Neural cell (in vitro differentiated cells): ENCODE results near the gene HCAR1. TPM values are rescaled to one million over a fixed set of nuclear protein-coding genes. Genes with fewer than 3 reads are reported as not detected.
"Not testable (repeated sequence)": the region's sequence is repeated elsewhere in the genome, so short reads cannot be mapped to it uniquely, and the experiment has no call there.

Experiments
- H2AFZ ChIP-seq: fragments of 200-600, 300-800 bp; sonication (generic), shearing (Covaris generic); 2 replicates; pipeline ENCODE4 v1.6.0; 2014; ENCODE audit warnings: low read depth, mild to moderate bottlenecking, antibody characterized with exemption, low read length, moderate library complexity
- H3F3A ChIP-seq: fragments of 200-600 bp; shearing (Covaris generic); 2 replicates; pipeline ENCODE4 v1.6.1; 2016; ENCODE audit warnings: mild to moderate bottlenecking, moderate library complexity, mixed read lengths, antibody characterized with exemption, low read length; ENCODE audit not compliant: insufficient read depth, poor library complexity, severe bottlenecking
- H3K27ac ChIP-seq: fragments of 200-600, 300-800 bp; sonication (generic), shearing (Covaris generic); 2 replicates; pipeline ENCODE4 v1.5.1; 2014; ENCODE audit warnings: mild to moderate bottlenecking, low read length, moderate library complexity
- H3K27me3 ChIP-seq: fragments of 300-800, 200-600 bp; sonication (generic), shearing (Covaris generic); 2 replicates; pipeline ENCODE4 v1.6.0; 2014; ENCODE audit warnings: mild to moderate bottlenecking, low read depth, low read length, moderate library complexity; ENCODE audit not compliant: insufficient read depth
- H3K36me3 ChIP-seq: fragments of 300-800, 200-600 bp; sonication (generic), shearing (Covaris generic); 2 replicates; pipeline ENCODE4 v1.5.1; 2014; ENCODE audit warnings: mild to moderate bottlenecking, antibody characterized with exemption, low read length, moderate library complexity; ENCODE audit not compliant: insufficient read depth
- H3K4me2 ChIP-seq: fragments of 300-800, 200-600 bp; sonication (generic), shearing (Covaris generic); 2 replicates; pipeline ENCODE4 v1.6.0; 2014; ENCODE audit warnings: mild to moderate bottlenecking, low read length
- H3K4me3 ChIP-seq: fragments of 300-800, 200-600 bp; sonication (generic), shearing (Covaris generic); 2 replicates; pipeline ENCODE4 v1.5.1; 2014; ENCODE audit warnings: mild to moderate bottlenecking, low read length, moderate library complexity
- H3K79me2 ChIP-seq: fragments of 200-600 bp; shearing (Covaris generic); replicated peaks from 2 replicates; pipeline ENCODE4 v1.6.0; 2014; ENCODE audit warnings: mild to moderate bottlenecking, low read length, moderate library complexity; ENCODE audit not compliant: insufficient read depth
- H3K9ac ChIP-seq: fragments of 300-800, 200-600 bp; sonication (generic), shearing (Covaris generic); 2 replicates; pipeline ENCODE4 v1.6.1; 2016; ENCODE audit warnings: mild to moderate bottlenecking, low read length, mixed read lengths
- H3K9me2 ChIP-seq: fragments of 200-600 bp; shearing (Covaris generic); 2 replicates; pipeline ENCODE4 v1.6.1; 2016; ENCODE audit warnings: mild to moderate bottlenecking, low read length, mixed read lengths; ENCODE audit not compliant: insufficient read depth
- H3K9me3 ChIP-seq: fragments of 200-600, 300-800 bp; sonication (generic), shearing (Covaris generic); 2 replicates; pipeline ENCODE4 v1.6.1; 2016; ENCODE audit warnings: mild to moderate bottlenecking, mixed run types, low read length, moderate library complexity, mixed read lengths
- H4K20me1 ChIP-seq: fragments of 200-600 bp; shearing (Covaris generic); 2 replicates; pipeline ENCODE4 v1.6.1; 2016; ENCODE audit warnings: mild to moderate bottlenecking, mixed run types; ENCODE audit not compliant: insufficient read depth
- EP300 ChIP-seq: fragments of 450-650 bp; conservative IDR thresholded peaks from 2 replicates; pipeline ENCODE4 v1.6.1; 2014; ENCODE audit warnings: antibody characterized with exemption, mild to moderate bottlenecking, moderate library complexity; ENCODE audit not compliant: poor library complexity, severe bottlenecking
- RAD21 ChIP-seq: fragments of 450-650 bp; conservative IDR thresholded peaks from 2 replicates; pipeline ENCODE4 v1.6.1; 2014; ENCODE audit warnings: antibody characterized with exemption, mild to moderate bottlenecking, moderate library complexity
- REST ChIP-seq: IDR thresholded peaks from 2 replicates; pipeline ENCODE4 v1.6.1; 2012; ENCODE audit warnings: borderline replicate concordance
- SMC3 ChIP-seq: fragments of 450-650 bp; conservative IDR thresholded peaks from 2 replicates; pipeline ENCODE4 v1.6.1; 2014; ENCODE audit warnings: antibody characterized with exemption, mild to moderate bottlenecking, moderate library complexity; ENCODE audit not compliant: poor library complexity
- TAF1 ChIP-seq: IDR thresholded peaks from 2 replicates; pipeline ENCODE4 v1.6.1; 2012; ENCODE audit warnings: low read depth
- polyA plus RNA-seq: library from polyadenylated mRNA; depleted of rRNA; stranded (reverse); fragments of >200 nt; gene quantifications from 2 replicates; pipeline ENCODE4 v1.2.3, GENCODE V29; 2014

The HCAR1 gene
- polyA plus RNA-seq, 1 donor from 2014 or later = not detected

GRCh38 chr12:122700038-122700710 is 30.5 kb downstream of the HCAR1 start:
- not testable (repeated sequence) for H3K36me3 ChIP-seq, H3K79me2 ChIP-seq, H3K27me3 ChIP-seq, H3K9me2 ChIP-seq, H3K9me3 ChIP-seq, H3K4me2 ChIP-seq, H3K27ac ChIP-seq, H3K9ac ChIP-seq, H3K4me3 ChIP-seq, H4K20me1 ChIP-seq, H2AFZ ChIP-seq, H3F3A ChIP-seq

GRCh38 chr12:122696922-122697321 is 33.7 kb downstream of the HCAR1 start:
- not testable (repeated sequence) for H2AFZ ChIP-seq, H3K4me3 ChIP-seq, H3K27me3 ChIP-seq, H4K20me1 ChIP-seq, H3K27ac ChIP-seq, H3F3A ChIP-seq, H3K9me2 ChIP-seq, H3K36me3 ChIP-seq, H3K79me2 ChIP-seq, H3K9ac ChIP-seq, H3K4me2 ChIP-seq, H3K9me3 ChIP-seq

- no peaks in the 10 kb centered on the region for H3K9me2 ChIP-seq
- no peaks in the 10 kb centered on the region for H3K79me2 ChIP-seq
Measured at GRCh38 chr12:122691566-122691965, 39.1 kb downstream of the HCAR1 start.

GRCh38 chr12:122688291-122688690 is 42.4 kb downstream of the HCAR1 start:
- H3K9ac ChIP-seq = no peak overlapping the region
- H4K20me1 ChIP-seq = no peaks in the 10 kb centered on the region
- no peaks in the 10 kb centered on the region for H3F3A ChIP-seq
- no peak overlapping the region for H3K4me3 ChIP-seq
- no peak overlapping the region for H2AFZ ChIP-seq
- no peaks in the 10 kb centered on the region for H3K27me3 ChIP-seq
- no peak for TF ChIP-seq RAD21
- TF ChIP-seq SMC3 = no peak
- no peak for TF ChIP-seq TAF1
- TF ChIP-seq EP300 = no peak
- H3K9me3 ChIP-seq = no peaks in the 10 kb centered on the region
- no peak overlapping the region for H3K27ac ChIP-seq
- H3K36me3 ChIP-seq = no peaks in the 10 kb centered on the region
- H3K4me2 ChIP-seq = no peak overlapping the region
- no peaks in the 10 kb centered on the region for H3K79me2 ChIP-seq
- no peaks in the 10 kb centered on the region for H3K9me2 ChIP-seq

More at GRCh38 chr12:122691566-122691965, 39.1 kb downstream of the HCAR1 start:
- no peak overlapping the region for H3K4me3 ChIP-seq
- H4K20me1 ChIP-seq = no peaks in the 10 kb centered on the region
- no peaks in the 10 kb centered on the region for H3K36me3 ChIP-seq
- H2AFZ ChIP-seq = no peak overlapping the region
- TF ChIP-seq REST = no peak
- no peak overlapping the region for H3K27ac ChIP-seq
- no peak overlapping the region for H3K4me2 ChIP-seq
- no peaks in the 10 kb centered on the region for H3K9me3 ChIP-seq
- no peaks in the 10 kb centered on the region for H3K27me3 ChIP-seq
- no peak overlapping the region for H3K9ac ChIP-seq
- no peaks in the 10 kb centered on the region for H3F3A ChIP-seq
